ENCODE results near the gene EBF3. TPM values are rescaled to one million over a fixed set of nuclear protein-coding genes. Genes with fewer than 3 reads are reported as not detected.

Gene EBF3
- total RNA-seq, 1 experiment from 2014 or later, result 0.12 TPM

GRCh38 chr10:129938460-129938859 lies 25.6 kb downstream of the EBF3 start:
- Histone ChIP-seq H3K9me2 (ENCODE audit: insufficient read depth) (no peaks in the 10 kb centered on the region), H3K4me2 (ENCODE audit: low read length) (no peak overlapping the region), H3K27ac (ENCODE audit: low read depth, low read length) (no peak overlapping the region), H3K9ac (ENCODE audit: low read length) (no peak overlapping the region), H3K27me3 (ENCODE audit: insufficient read depth, low read length) (no peaks in the 10 kb centered on the region), H3K4me3 (replicated peaks in 1 of 2; ENCODE audit: low read depth in 1 of 2, low read length in 2 of 2) (no peak overlapping the region), H3K4me1 (ENCODE audit: control insufficient read depth in 1 of 2, insufficient read depth in 2 of 2, low read length in 2 of 2) (no peaks in the 10 kb centered on the region), H3K9me3 (ENCODE audit: control insufficient read depth in 1 of 2, insufficient read depth in 1 of 2, low read depth in 1 of 2, low read length in 2 of 2) (no peaks in the 10 kb centered on the region), H4K20me1 (ENCODE audit: insufficient read depth) (no peaks in the 10 kb centered on the region), H3K79me2 (ENCODE audit: insufficient read depth, low read length) (no peaks in the 10 kb centered on the region), H2AFZ (ENCODE audit: low read depth, low read length, poor library complexity, severe bottlenecking) (no peak overlapping the region), H3K36me3 (ENCODE audit: control insufficient read depth in 1 of 2, insufficient read depth in 2 of 2, low read length in 2 of 2) (no peaks in the 10 kb centered on the region)
- ATAC-seq, result no peak
- intact Hi-C loops (cut with micrococcal nuclease), result no loop called here
- CTCF ChIA-PET, result no interaction called here
- POLR2A ChIA-PET, result no interaction called here
- RAD21 ChIA-PET (ENCODE audit: low non-redundant PET in 1 of 2, low total read pairs in 2 of 2, uncharacterized antibody in 2 of 2, unreplicated experiment in 2 of 2), result no interaction called here
- no peak for DNase-seq (ENCODE audit: low read depth, low spot score)
- no TSS peak for BruUV-seq (replicated peaks)
- TF ChIP-seq RAD21 (IDR thresholded peaks at IDR 0.05; ENCODE audit: low read depth) (no peak), SP1 (IDR thresholded peaks at IDR 0.05; ENCODE audit: low read depth) (no peak), POLR2AphosphoS5 (IDR thresholded peaks at IDR 0.05; ENCODE audit: low read depth, low read length) (no peak), ZNF274 (IDR thresholded peaks at IDR 0.05; ENCODE audit: low read depth, low read length) (no peak), ATF3 (IDR thresholded peaks at IDR 0.05) (no peak), CBX3 (IDR thresholded peaks at IDR 0.05; ENCODE audit: low read depth) (no peak), EZH2phosphoT487 (IDR thresholded peaks at IDR 0.05; ENCODE audit: borderline replicate concordance) (no peak), SRF (IDR thresholded peaks at IDR 0.05; ENCODE audit: low read depth) (no peak), JUND (IDR thresholded peaks at IDR 0.05) (no peak)

GRCh38 chr10:129937351-129937751 lies 26.7 kb downstream of the EBF3 start:
- Histone ChIP-seq H3K79me2 (ENCODE audit: insufficient read depth, low read length) (no peaks in the 10 kb centered on the region), H3K36me3 (ENCODE audit: control insufficient read depth in 1 of 2, insufficient read depth in 2 of 2, low read length in 2 of 2) (no peaks in the 10 kb centered on the region), H3K9me2 (ENCODE audit: insufficient read depth) (no peaks in the 10 kb centered on the region), H3K4me2 (ENCODE audit: low read length) (no peak overlapping the region), H3K9me3 (ENCODE audit: control insufficient read depth in 1 of 2, insufficient read depth in 1 of 2, low read depth in 1 of 2, low read length in 2 of 2) (no peaks in the 10 kb centered on the region), H3K9ac (ENCODE audit: low read length) (no peak overlapping the region), H3K27ac (ENCODE audit: low read depth, low read length) (no peak overlapping the region), H3K4me1 (ENCODE audit: control insufficient read depth in 1 of 2, insufficient read depth in 2 of 2, low read length in 2 of 2) (no peaks in the 10 kb centered on the region), H2AFZ (ENCODE audit: low read depth, low read length, poor library complexity, severe bottlenecking) (no peak overlapping the region), H4K20me1 (ENCODE audit: insufficient read depth) (no peaks in the 10 kb centered on the region), H3K27me3 (ENCODE audit: insufficient read depth, low read length) (no peaks in the 10 kb centered on the region), H3K4me3 (replicated peaks in 1 of 2; ENCODE audit: low read depth in 1 of 2, low read length in 2 of 2) (no peak overlapping the region)
- no TSS peak for BruUV-seq (replicated peaks)
- ATAC-seq (no peak), DNase-seq (ENCODE audit: low read depth, low spot score) (no peak)
- ChIA-PET RAD21 (ENCODE audit: low non-redundant PET in 1 of 2, low total read pairs in 2 of 2, uncharacterized antibody in 2 of 2, unreplicated experiment in 2 of 2) (no interaction called here), POLR2A (no interaction called here), CTCF (no interaction called here)
- TF ChIP-seq MAX (IDR thresholded peaks at IDR 0.05) (no peak), ZBTB33 (IDR thresholded peaks at IDR 0.05; ENCODE audit: extremely low read depth, insufficient replicate concordance, low read length) (no peak), REST (IDR thresholded peaks at IDR 0.05; ENCODE audit: low read depth) (no peak), RAD21 (IDR thresholded peaks at IDR 0.05; ENCODE audit: low read depth) (no peak)
- intact Hi-C loops (cut with micrococcal nuclease), result no loop called here

Data from HCT116 (cell line).